H9 (cell line): ENCODE data around the gene NUDT22. TPM values are rescaled to one million over a fixed set of nuclear protein-coding genes. Genes with fewer than 3 reads are reported as not detected.

Experiments
- DNase-seq: peaks from one replicate; pipeline ENCODE4 v3.0.0-alpha.2; 2017
- H2AFZ ChIP-seq: one replicate; pipeline ENCODE4 v1.6.1; 2013; ENCODE audit warnings: mild to moderate bottlenecking, low read length, control low read depth, moderate library complexity
- H2AK5ac ChIP-seq: 2 replicates; pipeline ENCODE4 v1.6.1; 2013; ENCODE audit warnings: low read length, control low read depth, mixed read lengths; ENCODE audit not compliant: insufficient read length
- H2BK120ac ChIP-seq: one replicate; pipeline ENCODE4 v1.6.1; 2013; ENCODE audit warnings: low read depth, mild to moderate bottlenecking, low read length, control low read depth, inconsistent platforms; ENCODE audit not compliant: poor library complexity, severe bottlenecking
- H2BK12ac ChIP-seq: 2 replicates; pipeline ENCODE4 v1.6.1; 2013; ENCODE audit warnings: low read length, control low read depth, mixed read lengths, low read depth; ENCODE audit not compliant: insufficient read length
- H2BK15ac ChIP-seq: 2 replicates; pipeline ENCODE4 v1.6.1; 2013; ENCODE audit warnings: low read depth, low read length, control low read depth
- H2BK20ac ChIP-seq: one replicate; pipeline ENCODE4 v1.6.1; 2013; ENCODE audit warnings: low read depth, mild to moderate bottlenecking, low read length, control low read depth, inconsistent platforms; ENCODE audit not compliant: poor library complexity, severe bottlenecking
- H2BK5ac ChIP-seq: 2 replicates; pipeline ENCODE4 v1.6.1; 2013; ENCODE audit warnings: low read length, control low read depth, mixed read lengths; ENCODE audit not compliant: insufficient read length
- H3K14ac ChIP-seq: 2 replicates; pipeline ENCODE4 v1.6.1; 2013; ENCODE audit warnings: low read length, control low read depth; ENCODE audit not compliant: insufficient read depth
- H3K18ac ChIP-seq: 2 replicates; pipeline ENCODE4 v1.6.1; 2013; ENCODE audit warnings: low read depth, mild to moderate bottlenecking, mixed read lengths, low read length, control low read depth; ENCODE audit not compliant: insufficient read length
- H3K23ac ChIP-seq: 2 replicates; pipeline ENCODE4 v1.6.1; 2013; ENCODE audit warnings: low read length, control low read depth, mixed read lengths, low read depth; ENCODE audit not compliant: insufficient read length
- H3K23me2 ChIP-seq: 2 replicates; pipeline ENCODE4 v1.6.1; 2013; ENCODE audit warnings: low read depth, mild to moderate bottlenecking, mixed read lengths, low read length, control low read depth; ENCODE audit not compliant: insufficient read length, poor library complexity, severe bottlenecking
- H3K27ac ChIP-seq: 2 replicates; pipeline ENCODE4 v1.5.1; 2013; ENCODE audit warnings: low read length, control low read depth, mixed read lengths, low read depth; ENCODE audit not compliant: insufficient read length
- H3K27me3 ChIP-seq: 2 replicates; pipeline ENCODE4 v1.6.1; 2013; ENCODE audit warnings: low read length, control low read depth, inconsistent platforms; ENCODE audit not compliant: insufficient read depth
- H3K4ac ChIP-seq: 2 replicates; pipeline ENCODE4 v1.6.1; 2013; ENCODE audit warnings: low read depth, mild to moderate bottlenecking, control low read depth, inconsistent platforms, low read length, moderate library complexity
- H3K4me1 ChIP-seq: 2 replicates; pipeline ENCODE4 v1.6.1; 2013; ENCODE audit warnings: low read length, control low read depth, inconsistent platforms; ENCODE audit not compliant: insufficient read depth
- H3K4me2 ChIP-seq: 2 replicates; pipeline ENCODE4 v1.6.1; 2013; ENCODE audit warnings: low read length, control low read depth, mixed read lengths; ENCODE audit not compliant: insufficient read length, insufficient read depth
- H3K56ac ChIP-seq: 2 replicates; pipeline ENCODE4 v1.6.1; 2013; ENCODE audit warnings: low read depth, mild to moderate bottlenecking, mixed read lengths, low read length, control low read depth; ENCODE audit not compliant: insufficient read length
- H3K79me1 ChIP-seq: 2 replicates; pipeline ENCODE4 v1.6.1; 2013; ENCODE audit warnings: low read depth, mild to moderate bottlenecking, moderate library complexity, low read length, control low read depth, inconsistent platforms; ENCODE audit not compliant: insufficient read depth, poor library complexity, severe bottlenecking
- H3K79me2 ChIP-seq: 2 replicates; pipeline ENCODE4 v1.6.1; 2013; ENCODE audit warnings: low read length, control low read depth, inconsistent platforms; ENCODE audit not compliant: insufficient read depth
- H3K9ac ChIP-seq: 2 replicates; pipeline ENCODE4 v1.6.1; 2013; ENCODE audit warnings: low read length, control low read depth, mixed read lengths; ENCODE audit not compliant: insufficient read length; ENCODE audit errors: extremely low read depth
- H3K9me3 ChIP-seq: one replicate; pipeline ENCODE4 v1.6.1; 2013; ENCODE audit warnings: low read depth, low read length, inconsistent platforms; ENCODE audit not compliant: control insufficient read depth
- H3T11ph ChIP-seq: one replicate; pipeline ENCODE4 v1.6.1; 2013; ENCODE audit warnings: mild to moderate bottlenecking, low read length, control low read depth, inconsistent platforms
- H4K20me1 ChIP-seq: one replicate; pipeline ENCODE4 v1.6.1; 2013; ENCODE audit not compliant: control insufficient read depth, insufficient read length, insufficient read depth
- H4K5ac ChIP-seq: 2 replicates; pipeline ENCODE4 v1.6.1; 2013; ENCODE audit warnings: low read depth, mild to moderate bottlenecking, mixed read lengths, low read length, control low read depth; ENCODE audit not compliant: insufficient read length
- H4K8ac ChIP-seq: replicated peaks from 2 replicates; pipeline ENCODE4 v1.6.1; 2013; ENCODE audit warnings: low read length, control low read depth, mixed read lengths, low read depth; ENCODE audit not compliant: insufficient read length
- H4K91ac ChIP-seq: 2 replicates; pipeline ENCODE4 v1.6.1; 2013; ENCODE audit warnings: low read depth, mild to moderate bottlenecking, moderate library complexity, mixed read lengths, low read length, control low read depth; ENCODE audit not compliant: insufficient read length
- H3K27ac Mint-ChIP-seq, 3 experiments: 2 replicates in 2 of 3; 3 replicates in 1 of 3; pipeline ENCODE4 v1.8.0; 2020 to 2021; ENCODE audit warnings: mixed read lengths in 3 of 3, mild to moderate bottlenecking in 1 of 3, moderate library complexity in 1 of 3
- H3K27me3 Mint-ChIP-seq: 2 replicates; pipeline ENCODE4 v1.8.0; 2021; ENCODE audit warnings: low read depth, mild to moderate bottlenecking, moderate library complexity, mixed read lengths
- H3K36me3 Mint-ChIP-seq, 3 experiments: 2 replicates in 2 of 3; 3 replicates in 1 of 3; pipeline ENCODE4 v1.8.0; 2020 to 2021; ENCODE audit warnings: low read depth in 3 of 3, mixed read lengths in 3 of 3; ENCODE audit not compliant: insufficient read depth in 1 of 3
- H3K4me1 Mint-ChIP-seq, 2 experiments: 2 replicates each; pipeline ENCODE4 v1.8.0; 2020; ENCODE audit warnings: mixed read lengths in 2 of 2
- H3K4me3 Mint-ChIP-seq, 2 experiments: 2 replicates in 1 of 2; 3 replicates in 1 of 2; pipeline ENCODE4 v1.8.0; 2020 to 2021; ENCODE audit warnings: mild to moderate bottlenecking in 2 of 2, mixed read lengths in 2 of 2, moderate library complexity in 1 of 2
- H3K9me3 Mint-ChIP-seq, 2 experiments: 2 replicates in 1 of 2; 3 replicates in 1 of 2; pipeline ENCODE4 v1.8.0; 2020; ENCODE audit warnings: mild to moderate bottlenecking in 2 of 2, mixed read lengths in 2 of 2, moderate library complexity in 1 of 2
- WGBS: extraction: QIAGEN DNeasy Blood & Tissue Kit; methylation state at CpG from one replicate; pipeline ENCODE4 v1.1.7; 2013; ENCODE audit warnings: missing lambda C conversion rate, low lambda C conversion rate, mixed read lengths; ENCODE audit not compliant: insufficient read length; ENCODE audit errors: extremely low coverage; 5-methylcytosine and 5-hydroxymethylcytosine counted together
- total RNA-seq: library from RNA; stranded (reverse); gene quantifications from 2 replicates; pipeline ENCODE4 v1.2.1, GENCODE V29; 2021
- TF ChIP-seq, protein P1 (sequence below): fragments of 200-600 bp; sonication (generic); conservative IDR thresholded peaks from 3 replicates; pipeline ENCODE4 v1.8.0; 2021; ENCODE audit warnings: antibody characterized with exemption, mild to moderate bottlenecking

The NUDT22 gene
- total RNA-seq, 1 experiment from 2014 or later: 39.6 TPM

DNA sequence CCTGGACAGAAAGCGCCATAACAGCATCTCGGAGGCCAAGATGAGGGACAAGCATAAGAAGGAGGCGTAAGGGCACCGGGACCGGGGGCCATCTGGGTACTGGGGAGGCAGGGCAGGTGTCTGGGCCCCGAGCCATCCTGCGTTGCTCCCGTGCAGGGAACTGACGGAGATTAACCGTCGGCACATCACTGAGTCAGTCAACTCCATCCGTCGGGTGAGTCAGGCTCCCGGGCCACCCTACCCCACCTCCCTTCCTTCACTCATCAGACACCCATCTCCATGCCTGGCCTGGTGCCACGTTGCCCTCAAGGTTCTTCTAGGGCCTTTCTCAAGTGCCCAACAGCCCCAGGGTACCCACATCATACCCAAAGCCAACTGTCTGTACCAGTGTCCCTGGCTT, 40.3 kb downstream of the NUDT22 start:
- H3K23ac ChIP-seq: no peak overlapping the region
- peaks cover 10% of the 10 kb centered on the region for H3K23me2 ChIP-seq
- no peak overlapping the region for H3K27ac ChIP-seq
- Mint-ChIP-seq H3K4me3 (no peak overlapping the region), H3K4me1 (peaks cover 11 to 21% of the 10 kb centered on the region in 2 experiments), H3K9me3 (no peaks in the 10 kb centered on the region), H3K27ac (no peak overlapping the region; a peak in 1 of 7 replicates), H3K27me3 (no peaks in the 10 kb centered on the region), H3K36me3 (peaks cover 27 to 62% (median 47%) of the 10 kb centered on the region in 3 experiments)
- no peak overlapping the region for H2AFZ ChIP-seq
- H3K18ac ChIP-seq: no peak overlapping the region
- H3K79me1 ChIP-seq: no peaks in the 10 kb centered on the region
- DNase-seq: no peak
- H2BK15ac ChIP-seq: no peak overlapping the region
- H3K4ac ChIP-seq: no peak overlapping the region
- H4K8ac ChIP-seq: no peak overlapping the region
- H4K5ac ChIP-seq: no peak overlapping the region
- TF ChIP-seq, protein P1, sequence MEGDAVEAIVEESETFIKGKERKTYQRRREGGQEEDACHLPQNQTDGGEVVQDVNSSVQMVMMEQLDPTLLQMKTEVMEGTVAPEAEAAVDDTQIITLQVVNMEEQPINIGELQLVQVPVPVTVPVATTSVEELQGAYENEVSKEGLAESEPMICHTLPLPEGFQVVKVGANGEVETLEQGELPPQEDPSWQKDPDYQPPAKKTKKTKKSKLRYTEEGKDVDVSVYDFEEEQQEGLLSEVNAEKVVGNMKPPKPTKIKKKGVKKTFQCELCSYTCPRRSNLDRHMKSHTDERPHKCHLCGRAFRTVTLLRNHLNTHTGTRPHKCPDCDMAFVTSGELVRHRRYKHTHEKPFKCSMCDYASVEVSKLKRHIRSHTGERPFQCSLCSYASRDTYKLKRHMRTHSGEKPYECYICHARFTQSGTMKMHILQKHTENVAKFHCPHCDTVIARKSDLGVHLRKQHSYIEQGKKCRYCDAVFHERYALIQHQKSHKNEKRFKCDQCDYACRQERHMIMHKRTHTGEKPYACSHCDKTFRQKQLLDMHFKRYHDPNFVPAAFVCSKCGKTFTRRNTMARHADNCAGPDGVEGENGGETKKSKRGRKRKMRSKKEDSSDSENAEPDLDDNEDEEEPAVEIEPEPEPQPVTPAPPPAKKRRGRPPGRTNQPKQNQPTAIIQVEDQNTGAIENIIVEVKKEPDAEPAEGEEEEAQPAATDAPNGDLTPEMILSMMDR: no peak
- H4K91ac ChIP-seq: no peak overlapping the region
- no peaks in the 10 kb centered on the region for H3K79me2 ChIP-seq
- H3K4me2 ChIP-seq: no peak overlapping the region
- H3K56ac ChIP-seq: no peak overlapping the region
- no peak overlapping the region for H2BK120ac ChIP-seq
- no peak overlapping the region for H3K14ac ChIP-seq
- no peak overlapping the region for H2BK20ac ChIP-seq
- H4K20me1 ChIP-seq: no peaks in the 10 kb centered on the region
- no peak overlapping the region for H2BK12ac ChIP-seq
- no peaks in the 10 kb centered on the region for H3K4me1 ChIP-seq
- H3K9ac ChIP-seq: no peak overlapping the region
- no peaks in the 10 kb centered on the region for H3K9me3 ChIP-seq
- H3K27me3 ChIP-seq: no peaks in the 10 kb centered on the region
- H2BK5ac ChIP-seq: no peak overlapping the region
- H3T11ph ChIP-seq: no peak overlapping the region
- H2AK5ac ChIP-seq: no peak overlapping the region
- WGBS: no CpG with 5 or more reads among the region's 15 CpGs
